ENCODE data around the gene SLC4A3.

DNA sequence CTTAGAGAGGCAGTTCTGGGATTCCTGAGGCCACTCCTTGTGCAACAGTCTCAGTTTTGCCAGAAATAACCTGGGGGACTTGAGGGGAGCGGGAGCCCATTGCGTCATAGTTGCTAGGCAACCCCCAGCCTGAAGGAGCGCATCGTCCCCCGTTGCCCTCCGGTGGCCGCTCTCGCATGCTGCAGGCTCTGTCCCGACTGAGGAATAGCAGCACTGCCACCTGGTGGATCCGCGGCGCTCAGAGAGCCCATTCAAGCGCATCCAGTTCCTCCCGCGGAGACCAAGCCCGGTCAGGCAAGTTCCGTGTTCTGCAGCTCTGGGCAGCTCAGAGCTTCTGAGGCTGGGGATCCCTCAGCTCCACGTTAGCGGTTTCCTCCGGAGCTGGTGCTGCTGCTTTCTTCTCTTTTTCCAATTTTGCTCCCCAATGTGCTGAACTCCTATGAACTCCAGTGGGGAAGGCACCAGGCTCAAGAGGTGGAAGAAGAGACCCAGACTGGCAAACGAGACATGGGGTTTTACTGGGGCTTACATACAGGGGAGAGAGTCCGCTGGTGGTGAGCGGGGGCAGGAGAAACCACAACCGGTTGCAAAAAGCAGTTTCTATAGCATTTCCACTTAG, 15.1 kb downstream of the SLC4A3 start:
- TF ChIP-seq, protein P1, sequence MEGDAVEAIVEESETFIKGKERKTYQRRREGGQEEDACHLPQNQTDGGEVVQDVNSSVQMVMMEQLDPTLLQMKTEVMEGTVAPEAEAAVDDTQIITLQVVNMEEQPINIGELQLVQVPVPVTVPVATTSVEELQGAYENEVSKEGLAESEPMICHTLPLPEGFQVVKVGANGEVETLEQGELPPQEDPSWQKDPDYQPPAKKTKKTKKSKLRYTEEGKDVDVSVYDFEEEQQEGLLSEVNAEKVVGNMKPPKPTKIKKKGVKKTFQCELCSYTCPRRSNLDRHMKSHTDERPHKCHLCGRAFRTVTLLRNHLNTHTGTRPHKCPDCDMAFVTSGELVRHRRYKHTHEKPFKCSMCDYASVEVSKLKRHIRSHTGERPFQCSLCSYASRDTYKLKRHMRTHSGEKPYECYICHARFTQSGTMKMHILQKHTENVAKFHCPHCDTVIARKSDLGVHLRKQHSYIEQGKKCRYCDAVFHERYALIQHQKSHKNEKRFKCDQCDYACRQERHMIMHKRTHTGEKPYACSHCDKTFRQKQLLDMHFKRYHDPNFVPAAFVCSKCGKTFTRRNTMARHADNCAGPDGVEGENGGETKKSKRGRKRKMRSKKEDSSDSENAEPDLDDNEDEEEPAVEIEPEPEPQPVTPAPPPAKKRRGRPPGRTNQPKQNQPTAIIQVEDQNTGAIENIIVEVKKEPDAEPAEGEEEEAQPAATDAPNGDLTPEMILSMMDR (optimal IDR thresholded peaks at IDR 0.05 in 1 of 3, IDR thresholded peaks at IDR 0.05 in 1 of 3, conservative IDR thresholded peaks at IDR 0.05 in 1 of 3; ENCODE audit: extremely low read depth in 1 of 3, insufficient read depth in 2 of 3, low read length in 3 of 3) = peak; percentile 100
- TF ChIP-seq EZH2 (IDR thresholded peaks at IDR 0.05; ENCODE audit: low read length) = no peak
